Heart right ventricle (tissue), 16 donors: Measurements from ENCODE around the gene BID. TPM values are rescaled to one million over a fixed set of nuclear protein-coding genes. Genes with fewer than 3 reads are reported as not detected.

ENCODE experiments used
- ATAC-seq, 8 donors: fragments of 200-7000 bp; cut with Tn5 transposase; one replicate each; pipeline ENCODE4 v1.9.1; 2020; ENCODE audit warnings: mild to moderate bottlenecking in 8 of 8, moderate library complexity in 8 of 8, moderate number of reproducible peaks in 1 of 8
- DNase-seq, 2 donors: peaks; one replicate each; pipeline ENCODE4 v3.0.0-alpha.2; 2020
- H3K27ac ChIP-seq, 10 donors: fragments of 200-600 bp; sonication (generic) in 2 of 10; one replicate each; pipeline versions ENCODE4 v1.5.0 to v1.8.0; 2020 to 2022; ENCODE audit warnings: mild to moderate bottlenecking in 3 of 10
- H3K27me3 ChIP-seq, 7 donors: fragments of 200-600 bp; one replicate each; pipeline ENCODE4 v1.8.0; 2021 to 2022; ENCODE audit warnings: mild to moderate bottlenecking in 2 of 7
- H3K36me3 ChIP-seq, 9 donors: fragments of 200-600 bp; sonication (generic) in 1 of 9; one replicate each; pipeline versions ENCODE4 v1.5.0 to v1.8.0; 2020 to 2022; ENCODE audit warnings: mild to moderate bottlenecking in 2 of 9
- H3K4me1 ChIP-seq, 9 donors: fragments of 200-600 bp; sonication (generic) in 1 of 9; one replicate each; pipeline versions ENCODE4 v1.5.0 to v1.8.0; 2020 to 2022; ENCODE audit warnings: mild to moderate bottlenecking in 4 of 9
- H3K4me3 ChIP-seq, 10 donors: fragments of 200-600 bp; sonication (generic) in 2 of 10; one replicate each; pipeline versions ENCODE4 v1.5.0 to v1.8.0; 2020 to 2022; ENCODE audit warnings: mild to moderate bottlenecking in 7 of 10, moderate library complexity in 2 of 10
- H3K9me3 ChIP-seq, 11 donors: fragments of 200-600 bp in 10 of 11; sonication (generic) in 2 of 11; one replicate each; pipeline versions ENCODE4 v1.5.0 to v1.8.0; 2013 to 2022; ENCODE audit warnings: mild to moderate bottlenecking in 2 of 11, control low read depth in 1 of 11, moderate library complexity in 1 of 11
- WGBS, 2 donors: extraction: QIAGEN DNeasy Blood & Tissue Kit; methylation state at CpG; one replicate each; pipeline ENCODE4 v1.1.7; 2013; ENCODE audit warnings: inconsistent platforms in 1 of 2; 5-methylcytosine and 5-hydroxymethylcytosine counted together
- intact Hi-C, 10 donors: fragments of 100-400 bp; cut with DNase I; formaldehyde crosslinking; loops; one replicate each; pipeline versions ENCODE4 v1.11.1 to v1.14.2; 2022
- polyA plus RNA-seq, 2 donors: library from polyadenylated mRNA; stranded (reverse); fragments of 200-250 nt; gene quantifications; one replicate each; pipeline ENCODE4 v1.2.3, GENCODE V29; 2013
- total RNA-seq, 10 donors: library from RNA; stranded (reverse); fragmentation: NEBNext Ultra II Directional in 3 of 10; extraction: Animal tissue kit (Norgen Biotek cat#: 25700) in 3 of 10; gene quantifications; one replicate each; pipeline versions ENCODE4 v1.2.1 to v1.2.4, GENCODE V29; 2021 to 2023
- TF ChIP-seq, protein P1 (sequence below), 9 donors: fragments of 200-600 bp; sonication (generic) in 2 of 9; IDR thresholded peaks; one replicate each; pipeline versions ENCODE4 v1.5.0 to v1.8.0; 2021 to 2022; ENCODE audit warnings: antibody characterized with exemption in 9 of 9, mild to moderate bottlenecking in 5 of 9, moderate library complexity in 1 of 9
- donor health status: Arrhythmogenic right ventricular cardiomyopathy.
- donor health status: ischemic (EF 13 %, LVEDD 7.1; RV severe dilation, severe dysfunction).
- donor health status: healthy with polysubstance abuse.
- donor health status: DM: no; HTN: yes; CAD: no.
- donor health status: DM: no; HTN: no; CAD: no.
- donor health status: ischemic (EF 25% LVEDD 6.9; RV normal size, moderate dysfunction).
- donor health status: ischemic (EF 25% LVEDD 5.7; RV mildly dilated, moderate dysfunction).
- donor health status: healthy.
- donor health status: DM: yes; HTN: yes; CAD: no.
- donor health status: Ischemic cardiomyopathy.
- donor health status: ischemic (EF 35%, LVEDD 5.7; RV mildly dilated, moderate dysfunction).
- donor health status: nonischemic (EF 11% LVEDD 7.7; RV severe dilation, severe dysfunction).
- donor health status: DM: yes; HTN: yes; CAD: no.
- donor health status: PGD.
- donor health status: ischemic (EF 29% LVEDD 5.4; RV normal size, mild dysfunction).
- donor health status: nonischemic (EF 23%, LVEDD 6.1; RV moderate dilation, normal function).

BID gene
- total and polyA plus RNA-seq, 12 donors: 5.6 to 42.9 (median 10.9) TPM

GRCh38 chr22:17746916-17747315 lies 27.4 kb downstream of the BID start:
- H3K9me3 ChIP-seq: no peaks in the 10 kb centered on the region
- intact Hi-C loops: loop anchor here in 4 of 10 donors (10.0 kb wide), 4 partner anchors 138 to 328 kb away; partner anchors contain the start of gene PEX26 (in 3 of the 4)
- 93 to 95% methylated on average over 10 of the region's 10 CpGs for WGBS, 2 donors
- H3K4me1 ChIP-seq: peaks cover 0 to 22% (median 14%) of the 10 kb centered on the region in 9 donors
- H3K27ac ChIP-seq: no peak overlapping the region
- H3K36me3 ChIP-seq: peaks cover 0 to 32% (median 0%) of the 10 kb centered on the region in 9 donors
- TF ChIP-seq, protein P1, sequence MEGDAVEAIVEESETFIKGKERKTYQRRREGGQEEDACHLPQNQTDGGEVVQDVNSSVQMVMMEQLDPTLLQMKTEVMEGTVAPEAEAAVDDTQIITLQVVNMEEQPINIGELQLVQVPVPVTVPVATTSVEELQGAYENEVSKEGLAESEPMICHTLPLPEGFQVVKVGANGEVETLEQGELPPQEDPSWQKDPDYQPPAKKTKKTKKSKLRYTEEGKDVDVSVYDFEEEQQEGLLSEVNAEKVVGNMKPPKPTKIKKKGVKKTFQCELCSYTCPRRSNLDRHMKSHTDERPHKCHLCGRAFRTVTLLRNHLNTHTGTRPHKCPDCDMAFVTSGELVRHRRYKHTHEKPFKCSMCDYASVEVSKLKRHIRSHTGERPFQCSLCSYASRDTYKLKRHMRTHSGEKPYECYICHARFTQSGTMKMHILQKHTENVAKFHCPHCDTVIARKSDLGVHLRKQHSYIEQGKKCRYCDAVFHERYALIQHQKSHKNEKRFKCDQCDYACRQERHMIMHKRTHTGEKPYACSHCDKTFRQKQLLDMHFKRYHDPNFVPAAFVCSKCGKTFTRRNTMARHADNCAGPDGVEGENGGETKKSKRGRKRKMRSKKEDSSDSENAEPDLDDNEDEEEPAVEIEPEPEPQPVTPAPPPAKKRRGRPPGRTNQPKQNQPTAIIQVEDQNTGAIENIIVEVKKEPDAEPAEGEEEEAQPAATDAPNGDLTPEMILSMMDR (IDR thresholded peaks at IDR 0.05): no peak
- H3K27me3 ChIP-seq: no peaks in the 10 kb centered on the region
- no peak overlapping the region for H3K4me3 ChIP-seq
- ATAC-seq: no peak
- DNase-seq: no peak

DNA sequence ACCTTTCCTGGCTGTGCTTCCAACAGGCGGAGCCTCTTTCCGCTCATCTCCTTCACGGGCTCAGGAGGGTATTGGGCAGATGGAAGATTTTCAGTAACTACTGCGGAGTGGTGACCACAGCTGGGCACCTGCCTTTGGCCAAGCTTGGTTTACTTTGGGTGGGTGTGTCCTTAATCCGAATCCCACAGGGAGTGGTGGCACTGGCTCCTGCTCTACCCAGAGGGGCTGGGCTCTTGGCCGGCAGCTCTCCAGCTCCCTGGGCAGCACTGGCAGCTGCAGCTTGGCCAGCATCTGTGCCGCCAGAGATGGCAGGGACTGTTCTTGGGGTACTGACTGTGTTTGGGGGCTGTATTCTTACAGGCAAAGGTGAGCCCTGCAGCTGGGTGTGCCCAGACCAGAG lies 29.8 kb downstream of the BID start:
- peaks cover 0 to 48% (median 0%) of the 10 kb centered on the region in 9 donors for H3K36me3 ChIP-seq
- TF ChIP-seq, protein P1 (IDR thresholded peaks at IDR 0.05): no peak
- ATAC-seq (peak in 1 of 8 donors; percentile 5), DNase-seq (no peak)
- H3K27ac ChIP-seq: no peak overlapping the region
- WGBS, 2 donors: 87 to 89% methylated on average over 7 of the region's 7 CpGs
- no peaks in the 10 kb centered on the region for H3K27me3 ChIP-seq
- peaks cover 0 to 22% (median 14%) of the 10 kb centered on the region in 9 donors for H3K4me1 ChIP-seq
- intact Hi-C loops: loop anchor here in 6 of 10 donors (5.0 to 10.0 kb wide), 10 partner anchors 33 to 333 kb away; partner anchors contain the start of gene PEX26 (in 4 of the 6)
- H3K4me3 ChIP-seq: no peak overlapping the region
- no peaks in the 10 kb centered on the region for H3K9me3 ChIP-seq

DNA sequence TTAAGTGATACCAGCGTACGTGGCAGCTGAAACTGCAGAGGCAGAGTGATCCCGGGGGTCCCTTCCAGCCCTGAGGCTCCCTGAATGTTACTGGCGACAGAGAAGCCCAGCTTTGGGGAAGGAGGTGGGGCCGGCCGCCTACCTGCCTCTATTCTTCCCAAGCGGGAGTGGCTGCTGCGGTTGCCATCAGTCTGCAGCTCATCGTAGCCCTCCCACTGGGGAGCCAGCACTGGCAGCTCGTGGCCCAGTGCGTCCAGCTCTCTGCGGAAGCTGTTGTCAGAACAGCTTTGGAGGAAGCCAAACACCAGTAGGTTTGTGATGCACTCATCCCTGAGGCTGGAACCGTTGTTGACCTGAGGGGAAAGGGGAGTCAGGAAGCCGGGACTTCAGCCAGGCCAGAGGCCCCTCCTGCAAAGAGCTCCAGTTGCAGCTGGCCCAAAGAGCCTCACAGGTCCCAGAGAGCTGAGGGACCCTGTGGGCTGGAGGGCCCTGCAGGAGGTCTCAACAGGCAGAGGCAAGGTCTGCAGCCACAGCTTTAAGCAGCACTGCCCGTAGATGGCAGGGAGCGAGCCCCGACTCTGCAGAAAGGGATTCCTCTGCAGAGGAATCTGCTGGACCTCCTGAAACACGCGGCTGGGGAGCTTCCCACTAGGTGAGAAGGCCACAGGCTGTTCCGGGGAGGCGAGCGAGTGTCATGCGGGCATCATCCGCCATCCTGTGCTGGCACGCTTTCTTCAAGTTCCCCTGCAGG lies 30.4 kb downstream of the BID start:
- H3K36me3 ChIP-seq: peaks cover 0 to 54% (median 0%) of the 10 kb centered on the region in 9 donors
- H3K4me1 ChIP-seq: peaks cover 0 to 22% (median 14%) of the 10 kb centered on the region in 9 donors
- WGBS, 2 donors: 61 to 66% methylated on average over 25 of the region's 25 CpGs
- TF ChIP-seq, protein P1 (IDR thresholded peaks at IDR 0.05): no peak
- H3K27ac ChIP-seq: no peak overlapping the region
- intact Hi-C loops: loop anchor here in 6 of 10 donors (2.0 to 10.0 kb wide), 11 partner anchors 33 to 333 kb away; partner anchors contain the start of gene PEX26 (in 4 of the 6)
- no peaks in the 10 kb centered on the region for H3K27me3 ChIP-seq
- ATAC-seq (peak in 5 of 8 donors; percentile 4 to 30 (median 27)), DNase-seq (no peak)
- no peaks in the 10 kb centered on the region for H3K9me3 ChIP-seq
- no peak overlapping the region for H3K4me3 ChIP-seq

GRCh38 chr22:17742527-17742902 lies 31.8 kb downstream of the BID start:
- WGBS, 2 donors: 51 to 56% methylated on average over 9 of the region's 9 CpGs
- H3K36me3 ChIP-seq: peaks cover 0 to 64% (median 0%) of the 10 kb centered on the region in 9 donors
- H3K9me3 ChIP-seq: no peaks in the 10 kb centered on the region
- ATAC-seq: peak in 7 of 8 donors; percentile 50 to 77 (median 70)
- intact Hi-C loops: loop anchor here in 6 of 10 donors (2.0 to 10.0 kb wide), 11 partner anchors 35 to 335 kb away; partner anchors contain the start of gene PEX26 (in 4 of the 6)
- H3K4me3 ChIP-seq: no peak overlapping the region
- H3K27me3 ChIP-seq: no peaks in the 10 kb centered on the region
- peaks cover 0 to 22% (median 14%) of the 10 kb centered on the region in 9 donors for H3K4me1 ChIP-seq
- TF ChIP-seq, protein P1 (IDR thresholded peaks at IDR 0.05): peak; percentile 62 to 83 (median 75)
- H3K27ac ChIP-seq: no peak overlapping the region
- peak; percentile 58 to 61 for DNase-seq
